Gastroesophageal sphincter (tissue), 3 donors: ENCODE measurements around the gene LYVE1.

Experiments
- CTCF ChIP-seq, 4 experiments: fragments of 200-600 bp in 2 of 4; fragments of 450-650 bp in 2 of 4; sonication (generic) in 1 of 4; IDR thresholded peaks; one replicate each; pipeline ENCODE4 v1.5.1; 2017 to 2019; ENCODE audit warnings: antibody characterized with exemption in 4 of 4, mild to moderate bottlenecking in 2 of 4, moderate library complexity in 2 of 4
- EP300 ChIP-seq: sonication (generic); formaldehyde crosslinking; IDR thresholded peaks from one replicate; pipeline ENCODE4 v1.6.1; 2017; ENCODE audit warnings: antibody characterized with exemption, mild to moderate bottlenecking
- POLR2A ChIP-seq, 2 donors: fragments of 450-650 bp; IDR thresholded peaks; one replicate each; pipeline ENCODE4 v1.6.1; 2017; ENCODE audit warnings: antibody characterized with exemption in 2 of 2, mild to moderate bottlenecking in 2 of 2, moderate library complexity in 1 of 2

- TF ChIP-seq CTCF (IDR thresholded peaks at IDR 0.05) (no peak), EP300 (no peak), POLR2A (IDR thresholded peaks at IDR 0.05) (no peak)
Measured at GRCh38 chr11:10561043-10561818, 7.2 kb downstream of the LYVE1 start.
